HG03442 (cell line): ENCODE measurements around the gene NSD1.

Experiments
- ATAC-seq: cut with Tn5 transposase; IDR thresholded peaks from one replicate; pipeline ENCODE4 v1.9.1; 2021; ENCODE audit warnings: mild to moderate bottlenecking, moderate library complexity; ENCODE audit not compliant: unreplicated experiment

The NSD1 gene

GRCh38 chr5:177097016-177097985, 36.3 kb upstream of the NSD1 start:
- no peak for ATAC-seq

- ATAC-seq = no peak
Observed at GRCh38 chr5:177098120-177098469, 35.5 kb upstream of the NSD1 start.

- no peak for ATAC-seq
Observed at GRCh38 chr5:177098470-177099141, 35.0 kb upstream of the NSD1 start.

- ATAC-seq = no peak
Observed at GRCh38 chr5:177099422-177100093, 34.0 kb upstream of the NSD1 start.

- ATAC-seq = no peak
Observed at GRCh38 chr5:177100714-177101121, 32.9 kb upstream of the NSD1 start.

GRCh38 chr5:177103523-177104253, 29.9 kb upstream of the NSD1 start:
- ATAC-seq = no peak

- no peak for ATAC-seq
Observed at GRCh38 chr5:177105691-177106476, 27.7 kb upstream of the NSD1 start.

- no peak for ATAC-seq
Observed at GRCh38 chr5:177107159-177107558, 26.4 kb upstream of the NSD1 start.

- ATAC-seq = no peak
Observed at GRCh38 chr5:177109810-177110209, 23.8 kb upstream of the NSD1 start.

GRCh38 chr5:177111720-177112394, 21.7 kb upstream of the NSD1 start:
- ATAC-seq = no peak

- no peak for ATAC-seq
Observed at GRCh38 chr5:177112589-177113220, 20.9 kb upstream of the NSD1 start.

- no peak for ATAC-seq
Observed at GRCh38 chr5:177113566-177114424, 19.8 kb upstream of the NSD1 start.

- ATAC-seq = no peak
Observed at GRCh38 chr5:177116631-177117373, 16.8 kb upstream of the NSD1 start.

- ATAC-seq = no peak
Observed at GRCh38 chr5:177117441-177118045, 16.0 kb upstream of the NSD1 start.

GRCh38 chr5:177122566-177122965, 11.0 kb upstream of the NSD1 start:
- ATAC-seq = no peak

GRCh38 chr5:177123789-177124485, 9.6 kb upstream of the NSD1 start:
- no peak for ATAC-seq
